Panc1 (cell line): ENCODE data around the gene UBE2E1.

ENCODE experiments used
- POLR2AphosphoS5 ChIP-seq: IDR thresholded peaks from 2 replicates; pipeline ENCODE4 v1.6.1; 2012; ENCODE audit warnings: mild to moderate bottlenecking, low read depth, low read length, moderate library complexity
- SIN3A ChIP-seq: IDR thresholded peaks from 2 replicates; pipeline ENCODE4 v1.6.1; 2012; ENCODE audit warnings: low read depth, mild to moderate bottlenecking, low read length, moderate library complexity, borderline replicate concordance; ENCODE audit not compliant: insufficient read depth
- TCF7L2 ChIP-seq: IDR thresholded peaks from 2 replicates; pipeline ENCODE4 v1.6.1; 2011; ENCODE audit warnings: mild to moderate bottlenecking, low read depth, low read length, inconsistent platforms
- TF ChIP-seq, protein P1 (sequence below): fragments of 450-650 bp; IDR thresholded peaks from 2 replicates; pipeline ENCODE4 v1.5.1; 2017; ENCODE audit warnings: mild to moderate bottlenecking
- TF ChIP-seq, protein P2 (sequence below), 2 experiments: IDR thresholded peaks; 2 replicates each; pipeline ENCODE4 v1.6.1; 2011 to 2012; ENCODE audit warnings: low read depth in 2 of 2, control low read depth in 1 of 2, low read length in 1 of 2, mild to moderate bottlenecking in 1 of 2, moderate library complexity in 1 of 2; ENCODE audit not compliant: insufficient read depth in 1 of 2

DNA sequence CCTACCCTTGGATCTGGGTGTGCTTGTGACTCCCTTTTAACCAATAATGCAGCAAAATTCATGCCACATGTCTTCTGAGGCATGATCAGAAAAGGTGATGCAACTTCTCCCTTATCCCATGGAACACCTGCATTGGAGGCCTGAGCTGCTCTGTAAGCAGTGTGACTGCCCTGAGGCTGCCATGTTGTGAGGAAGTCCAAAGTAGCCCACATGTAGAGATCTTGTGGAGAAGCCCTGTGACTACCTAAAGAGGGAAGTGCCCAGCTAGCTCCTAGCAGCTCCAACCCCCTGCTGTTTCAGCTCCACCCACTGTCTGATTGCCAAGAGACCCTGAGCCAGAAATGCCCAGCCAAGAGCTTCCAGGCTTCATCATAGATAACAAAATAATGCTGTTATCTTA is 132.9 kb downstream of the UBE2E1 start:
- TF ChIP-seq, protein P1, sequence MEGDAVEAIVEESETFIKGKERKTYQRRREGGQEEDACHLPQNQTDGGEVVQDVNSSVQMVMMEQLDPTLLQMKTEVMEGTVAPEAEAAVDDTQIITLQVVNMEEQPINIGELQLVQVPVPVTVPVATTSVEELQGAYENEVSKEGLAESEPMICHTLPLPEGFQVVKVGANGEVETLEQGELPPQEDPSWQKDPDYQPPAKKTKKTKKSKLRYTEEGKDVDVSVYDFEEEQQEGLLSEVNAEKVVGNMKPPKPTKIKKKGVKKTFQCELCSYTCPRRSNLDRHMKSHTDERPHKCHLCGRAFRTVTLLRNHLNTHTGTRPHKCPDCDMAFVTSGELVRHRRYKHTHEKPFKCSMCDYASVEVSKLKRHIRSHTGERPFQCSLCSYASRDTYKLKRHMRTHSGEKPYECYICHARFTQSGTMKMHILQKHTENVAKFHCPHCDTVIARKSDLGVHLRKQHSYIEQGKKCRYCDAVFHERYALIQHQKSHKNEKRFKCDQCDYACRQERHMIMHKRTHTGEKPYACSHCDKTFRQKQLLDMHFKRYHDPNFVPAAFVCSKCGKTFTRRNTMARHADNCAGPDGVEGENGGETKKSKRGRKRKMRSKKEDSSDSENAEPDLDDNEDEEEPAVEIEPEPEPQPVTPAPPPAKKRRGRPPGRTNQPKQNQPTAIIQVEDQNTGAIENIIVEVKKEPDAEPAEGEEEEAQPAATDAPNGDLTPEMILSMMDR = no peak
- TF ChIP-seq POLR2AphosphoS5 (no peak), SIN3A (no peak), TCF7L2 (no peak)
- TF ChIP-seq, protein P2, sequence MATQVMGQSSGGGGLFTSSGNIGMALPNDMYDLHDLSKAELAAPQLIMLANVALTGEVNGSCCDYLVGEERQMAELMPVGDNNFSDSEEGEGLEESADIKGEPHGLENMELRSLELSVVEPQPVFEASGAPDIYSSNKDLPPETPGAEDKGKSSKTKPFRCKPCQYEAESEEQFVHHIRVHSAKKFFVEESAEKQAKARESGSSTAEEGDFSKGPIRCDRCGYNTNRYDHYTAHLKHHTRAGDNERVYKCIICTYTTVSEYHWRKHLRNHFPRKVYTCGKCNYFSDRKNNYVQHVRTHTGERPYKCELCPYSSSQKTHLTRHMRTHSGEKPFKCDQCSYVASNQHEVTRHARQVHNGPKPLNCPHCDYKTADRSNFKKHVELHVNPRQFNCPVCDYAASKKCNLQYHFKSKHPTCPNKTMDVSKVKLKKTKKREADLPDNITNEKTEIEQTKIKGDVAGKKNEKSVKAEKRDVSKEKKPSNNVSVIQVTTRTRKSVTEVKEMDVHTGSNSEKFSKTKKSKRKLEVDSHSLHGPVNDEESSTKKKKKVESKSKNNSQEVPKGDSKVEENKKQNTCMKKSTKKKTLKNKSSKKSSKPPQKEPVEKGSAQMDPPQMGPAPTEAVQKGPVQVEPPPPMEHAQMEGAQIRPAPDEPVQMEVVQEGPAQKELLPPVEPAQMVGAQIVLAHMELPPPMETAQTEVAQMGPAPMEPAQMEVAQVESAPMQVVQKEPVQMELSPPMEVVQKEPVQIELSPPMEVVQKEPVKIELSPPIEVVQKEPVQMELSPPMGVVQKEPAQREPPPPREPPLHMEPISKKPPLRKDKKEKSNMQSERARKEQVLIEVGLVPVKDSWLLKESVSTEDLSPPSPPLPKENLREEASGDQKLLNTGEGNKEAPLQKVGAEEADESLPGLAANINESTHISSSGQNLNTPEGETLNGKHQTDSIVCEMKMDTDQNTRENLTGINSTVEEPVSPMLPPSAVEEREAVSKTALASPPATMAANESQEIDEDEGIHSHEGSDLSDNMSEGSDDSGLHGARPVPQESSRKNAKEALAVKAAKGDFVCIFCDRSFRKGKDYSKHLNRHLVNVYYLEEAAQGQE (IDR thresholded peaks at IDR 0.05; ENCODE audit: insufficient read depth in 1 of 2, low read depth in 2 of 2, low read length in 1 of 2) = no peak
